Uterus (tissue), 4 donors: Measurements from ENCODE around the gene NEDD4L. TPM values are rescaled to one million over a fixed set of nuclear protein-coding genes. Genes with fewer than 3 reads are reported as not detected.
A peak's percentile ranks its signal among the peaks of the same experiment; 100 is the strongest.

Experiments
- DNase-seq, 2 donors: peaks; one replicate each; pipeline ENCODE4 v3.0.0-alpha.2; 2019 to 2020
- H3K27ac ChIP-seq, 2 donors: fragments of 200-600 bp; sonication (generic); 1 replicate in 1 of 2; 2 replicates in 1 of 2; pipeline ENCODE4 v1.5.1; 2016 to 2018
- H3K27me3 ChIP-seq, 2 donors: fragments of 200-600 bp; sonication (generic); one replicate each; pipeline ENCODE4 v1.5.1; 2018 to 2019; ENCODE audit warnings: control low read depth in 1 of 2
- H3K36me3 ChIP-seq, 2 donors: fragments of 200-600 bp; sonication (generic); one replicate each; pipeline ENCODE4 v1.5.1; 2019; ENCODE audit warnings: control low read depth in 1 of 2
- H3K4me1 ChIP-seq, 2 donors: fragments of 200-600 bp; sonication (generic); one replicate each; pipeline ENCODE4 v1.5.1; 2018 to 2019; ENCODE audit warnings: control low read depth in 1 of 2
- H3K4me3 ChIP-seq, 2 donors: fragments of 200-600 bp; sonication (generic); 1 replicate in 1 of 2; 2 replicates in 1 of 2; pipeline ENCODE4 v1.5.1; 2018 to 2019; ENCODE audit warnings: mild to moderate bottlenecking in 1 of 2
- H3K9me3 ChIP-seq, 2 donors: fragments of 200-600 bp; sonication (generic); one replicate each; pipeline ENCODE4 v1.5.1; 2019; ENCODE audit warnings: control low read depth in 1 of 2
- POLR2A ChIP-seq, 2 donors: fragments of 450-650 bp; IDR thresholded peaks; one replicate each; pipeline ENCODE4 v1.6.1; 2016; ENCODE audit warnings: antibody characterized with exemption in 2 of 2, mild to moderate bottlenecking in 1 of 2, moderate library complexity in 1 of 2
- intact Hi-C: fragments of 100-400 bp; cut with DNase I; formaldehyde crosslinking; loops from one replicate; pipeline ENCODE4 v1.15.1; 2023; ENCODE audit warnings: low total_unique reads
- total RNA-seq, 4 donors: library from RNA; depleted of rRNA in 3 of 4; stranded (reverse); fragments of >200 nt in 3 of 4; gene quantifications; one replicate each; pipeline versions ENCODE4 v1.1.0 to v1.2.4, GENCODE V29; 2014 to 2023
- TF ChIP-seq, protein P1 (sequence below), 4 experiments: fragments of 200-600 bp in 2 of 4; fragments of 450-650 bp in 2 of 4; sonication (generic) in 2 of 4; IDR thresholded peaks; one replicate each; pipeline ENCODE4 v1.5.1; 2016 to 2019; ENCODE audit warnings: antibody characterized with exemption in 4 of 4, mild to moderate bottlenecking in 2 of 4, moderate library complexity in 1 of 4
- donor health status: DM: yes; HTN: yes; CAD: no.

NEDD4L gene
- total RNA-seq, 4 donors from 2014 or later, result 6.2 to 45.9 (median 32.3) TPM

DNA sequence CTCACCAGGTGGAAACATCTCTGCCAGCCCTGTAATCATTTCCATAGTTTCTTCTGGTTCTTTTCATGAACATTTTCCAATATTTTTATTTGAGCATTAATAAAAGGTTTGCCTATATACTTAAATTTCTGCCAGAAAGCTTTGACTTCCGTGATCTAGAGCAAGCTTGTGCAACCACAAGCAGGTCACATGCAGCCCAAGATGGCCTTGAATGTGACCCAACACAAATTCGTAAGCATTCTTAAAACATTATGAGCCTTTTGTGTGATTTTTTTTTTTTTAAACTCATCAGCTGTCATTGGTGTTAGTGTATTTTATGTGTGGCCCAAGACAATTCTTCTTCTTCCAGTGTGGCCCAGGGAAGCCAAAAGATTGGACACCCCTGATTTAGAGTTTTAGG, 51.6 kb downstream of the NEDD4L start:
- H3K27ac ChIP-seq, result no peak overlapping the region
- no peak for TF ChIP-seq POLR2A (IDR thresholded peaks at IDR 0.05)
- TF ChIP-seq, protein P1, sequence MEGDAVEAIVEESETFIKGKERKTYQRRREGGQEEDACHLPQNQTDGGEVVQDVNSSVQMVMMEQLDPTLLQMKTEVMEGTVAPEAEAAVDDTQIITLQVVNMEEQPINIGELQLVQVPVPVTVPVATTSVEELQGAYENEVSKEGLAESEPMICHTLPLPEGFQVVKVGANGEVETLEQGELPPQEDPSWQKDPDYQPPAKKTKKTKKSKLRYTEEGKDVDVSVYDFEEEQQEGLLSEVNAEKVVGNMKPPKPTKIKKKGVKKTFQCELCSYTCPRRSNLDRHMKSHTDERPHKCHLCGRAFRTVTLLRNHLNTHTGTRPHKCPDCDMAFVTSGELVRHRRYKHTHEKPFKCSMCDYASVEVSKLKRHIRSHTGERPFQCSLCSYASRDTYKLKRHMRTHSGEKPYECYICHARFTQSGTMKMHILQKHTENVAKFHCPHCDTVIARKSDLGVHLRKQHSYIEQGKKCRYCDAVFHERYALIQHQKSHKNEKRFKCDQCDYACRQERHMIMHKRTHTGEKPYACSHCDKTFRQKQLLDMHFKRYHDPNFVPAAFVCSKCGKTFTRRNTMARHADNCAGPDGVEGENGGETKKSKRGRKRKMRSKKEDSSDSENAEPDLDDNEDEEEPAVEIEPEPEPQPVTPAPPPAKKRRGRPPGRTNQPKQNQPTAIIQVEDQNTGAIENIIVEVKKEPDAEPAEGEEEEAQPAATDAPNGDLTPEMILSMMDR (IDR thresholded peaks at IDR 0.05), result no peak

DNA sequence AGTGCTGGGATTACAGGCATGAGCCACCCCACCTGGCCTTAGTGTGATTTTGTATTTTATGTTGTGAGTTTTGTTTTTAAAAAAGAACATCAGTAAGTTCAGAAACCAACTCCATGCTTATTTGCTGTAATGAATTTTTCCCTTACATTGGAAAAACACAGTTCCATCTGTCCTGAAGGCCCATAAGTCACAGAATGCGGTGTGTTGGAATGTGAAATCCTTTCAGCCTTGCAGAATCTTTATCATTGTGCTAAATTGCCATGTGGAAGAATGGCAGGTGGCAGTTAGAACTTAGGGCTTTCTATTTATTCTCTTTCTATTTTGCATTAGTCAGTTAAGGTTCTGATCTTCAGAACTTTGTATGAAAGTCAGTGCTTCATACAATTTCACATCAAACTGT, 52.6 kb downstream of the NEDD4L start:
- intact Hi-C loops, result no loop called here
- H3K9me3 ChIP-seq, result no peaks in the 10 kb centered on the region
- H3K27me3 ChIP-seq, result no peaks in the 10 kb centered on the region
- H3K27ac ChIP-seq, result no peak overlapping the region
- no peaks in the 10 kb centered on the region for H3K4me1 ChIP-seq
- H3K36me3 ChIP-seq, result no peaks in the 10 kb centered on the region
- H3K4me3 ChIP-seq, result no peak overlapping the region
- TF ChIP-seq, protein P1 (IDR thresholded peaks at IDR 0.05), result no peak
- no peak for TF ChIP-seq POLR2A (IDR thresholded peaks at IDR 0.05)
- DNase-seq, result no peak

More for the DNA sequence above, 51.6 kb downstream of the NEDD4L start:
- no peaks in the 10 kb centered on the region for H3K9me3 ChIP-seq
- intact Hi-C loops, result no loop called here
- H3K27me3 ChIP-seq, result no peaks in the 10 kb centered on the region
- no peaks in the 10 kb centered on the region for H3K4me1 ChIP-seq
- no peak overlapping the region for H3K4me3 ChIP-seq
- H3K36me3 ChIP-seq, result no peaks in the 10 kb centered on the region
- no peak for DNase-seq

DNA sequence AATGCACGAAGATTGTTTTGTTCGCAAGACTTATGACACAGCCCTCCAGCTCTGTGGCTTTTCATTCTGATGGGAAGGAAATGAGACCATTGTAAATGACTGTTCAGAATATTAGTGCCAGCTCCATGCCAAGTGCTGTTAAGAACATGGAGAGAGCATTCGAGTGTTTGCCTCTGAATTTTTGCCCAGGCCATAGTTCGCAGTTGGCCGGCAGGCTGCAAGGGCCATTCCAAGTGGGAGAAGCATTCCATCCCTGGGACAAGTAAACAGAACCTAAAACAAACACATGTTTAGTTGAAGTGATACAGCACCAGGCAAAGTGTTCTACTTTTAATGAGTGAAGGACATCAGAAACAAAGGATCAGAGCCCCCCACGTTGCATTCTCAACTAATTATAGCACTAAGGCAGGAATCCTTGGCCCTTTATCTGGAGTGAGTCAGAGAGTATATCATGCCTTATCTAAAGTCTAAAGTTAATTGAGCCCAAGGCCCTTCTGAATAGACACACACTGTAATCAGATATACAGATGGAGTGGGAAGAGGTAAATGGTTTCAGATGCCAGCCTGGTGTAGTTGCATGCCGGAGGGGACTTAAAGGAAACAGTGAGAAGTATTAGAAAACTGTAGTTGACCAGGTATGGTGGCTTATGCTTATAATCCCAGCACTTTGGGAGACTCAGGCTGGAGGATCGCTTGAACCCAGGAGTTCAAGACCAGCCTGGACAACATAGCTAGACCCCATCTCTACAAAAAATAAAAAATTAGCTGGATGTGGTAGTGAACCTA, 53.3 kb downstream of the NEDD4L start:
- Histone ChIP-seq H3K36me3 (no peaks in the 10 kb centered on the region), H3K4me3 (no peak overlapping the region), H3K27ac (peak overlapping the region in 1 of 2 donors; percentile 14), H3K27me3 (no peaks in the 10 kb centered on the region), H3K9me3 (no peaks in the 10 kb centered on the region), H3K4me1 (no peaks in the 10 kb centered on the region)
- intact Hi-C loops, result no loop called here
- no peak for DNase-seq
- TF ChIP-seq, protein P1 (IDR thresholded peaks at IDR 0.05), result no peak
- TF ChIP-seq POLR2A (IDR thresholded peaks at IDR 0.05), result no peak

DNA sequence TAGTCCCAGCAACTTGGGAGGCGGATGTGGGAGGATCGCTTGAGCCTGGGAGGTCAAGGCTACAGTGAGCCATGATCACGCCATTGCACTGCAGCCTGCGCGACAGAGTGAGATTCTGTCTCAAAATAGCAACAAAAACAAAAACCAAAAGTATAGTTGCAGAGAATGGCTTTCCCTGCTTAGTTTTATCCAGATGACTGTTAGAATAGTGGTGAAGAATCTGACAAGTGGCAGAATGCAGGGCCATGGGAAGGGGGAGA, 53.8 kb downstream of the NEDD4L start:
- Histone ChIP-seq H3K4me1 (no peaks in the 10 kb centered on the region), H3K36me3 (no peaks in the 10 kb centered on the region), H3K4me3 (no peak overlapping the region), H3K9me3 (no peaks in the 10 kb centered on the region), H3K27ac (no peak overlapping the region), H3K27me3 (no peaks in the 10 kb centered on the region)
- DNase-seq, result no peak
- intact Hi-C loops, result no loop called here
- no peak for TF ChIP-seq POLR2A (IDR thresholded peaks at IDR 0.05)
- TF ChIP-seq, protein P1 (IDR thresholded peaks at IDR 0.05), result no peak

DNA sequence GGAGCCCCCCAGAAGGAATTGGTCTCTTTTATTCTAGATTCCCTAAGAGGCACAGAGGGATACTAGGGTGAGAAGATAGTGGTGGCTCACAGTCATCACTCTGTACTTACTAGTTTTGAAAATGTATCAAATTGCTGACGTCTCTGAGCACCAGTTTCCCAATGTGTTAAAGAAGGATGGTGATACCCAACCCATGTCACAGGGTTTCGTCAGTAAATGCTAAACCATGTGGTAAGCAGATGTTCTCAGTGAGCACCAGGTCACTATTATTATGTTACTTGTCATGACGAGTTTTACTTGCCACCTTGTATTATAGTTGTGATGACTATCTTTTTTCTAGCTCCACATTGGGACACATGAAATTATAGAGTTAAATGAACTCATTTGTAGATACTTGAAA, 54.7 kb downstream of the NEDD4L start:
- H3K4me3 ChIP-seq, result no peak overlapping the region
- H3K9me3 ChIP-seq, result no peaks in the 10 kb centered on the region
- no peaks in the 10 kb centered on the region for H3K27me3 ChIP-seq
- TF ChIP-seq POLR2A (IDR thresholded peaks at IDR 0.05), result no peak
- TF ChIP-seq, protein P1 (IDR thresholded peaks at IDR 0.05), result no peak
- H3K36me3 ChIP-seq, result no peaks in the 10 kb centered on the region
- H3K4me1 ChIP-seq, result no peaks in the 10 kb centered on the region
- intact Hi-C loops, result no loop called here
- DNase-seq, result no peak
- H3K27ac ChIP-seq, result no peak overlapping the region
